ENCODE results near the gene AUTS2. TPM values are rescaled to one million over a fixed set of nuclear protein-coding genes. Genes with fewer than 3 reads are reported as not detected.
A peak's percentile ranks its signal among the peaks of the same experiment; 100 is the strongest.

AUTS2 gene
- total RNA-seq, 6 donors from 2014 or later, result 38.9 to 151 (median 55.8) TPM

GRCh38 chr7:70344726-70345125, 746.5 kb downstream of the AUTS2 start:
- Histone ChIP-seq H3K4me3 (no peak overlapping the region), H3K4me1 (no peaks in the 10 kb centered on the region), H3K27ac (no peak overlapping the region), H3K27me3 (no peaks in the 10 kb centered on the region), H3K9me3 (no peaks in the 10 kb centered on the region), H3K36me3 (no peaks in the 10 kb centered on the region)
- ATAC-seq (ENCODE audit: low FRiP score in 2 of 2), result peak in 1 of 2 donors; percentile 48
- no peak for TF ChIP-seq POLR2A (IDR thresholded peaks at IDR 0.05)
- TF ChIP-seq EP300 (IDR thresholded peaks at IDR 0.05), result no peak
- WGBS, 2 donors, result 86 to 92% methylated on average over 2 of the region's 2 CpGs
- DNase-seq, result no peak

- Histone ChIP-seq H3K4me1 (no peaks in the 10 kb centered on the region), H3K9me3 (no peaks in the 10 kb centered on the region), H3K36me3 (no peaks in the 10 kb centered on the region), H3K27ac (no peak overlapping the region), H3K4me3 (no peak overlapping the region), H3K27me3 (no peaks in the 10 kb centered on the region)
- WGBS, 2 donors, result 86 to 88% methylated on average over 5 of the region's 5 CpGs
- TF ChIP-seq POLR2A (IDR thresholded peaks at IDR 0.05) (no peak), CTCF (IDR thresholded peaks at IDR 0.05) (no peak)
- ATAC-seq (ENCODE audit: low FRiP score in 2 of 2), result no peak
- DNase-seq, result no peak
These were observed 748.7 kb downstream of the AUTS2 start for GRCh38 chr7:70346844-70347462.

GRCh38 chr7:70347463-70348254, 749.4 kb downstream of the AUTS2 start:
- DNase-seq, result no peak
- Histone ChIP-seq H3K27me3 (no peaks in the 10 kb centered on the region), H3K36me3 (no peaks in the 10 kb centered on the region), H3K9me3 (no peaks in the 10 kb centered on the region), H3K27ac (no peak overlapping the region), H3K4me1 (no peaks in the 10 kb centered on the region), H3K4me3 (no peak overlapping the region)
- ATAC-seq (ENCODE audit: low FRiP score in 2 of 2), result no peak
- TF ChIP-seq POLR2AphosphoS5 (IDR thresholded peaks at IDR 0.05), result no peak
- no peak for TF ChIP-seq POLR2A (IDR thresholded peaks at IDR 0.05)
- TF ChIP-seq CTCF (IDR thresholded peaks at IDR 0.05), result no peak
- TF ChIP-seq EP300 (IDR thresholded peaks at IDR 0.05), result no peak
- 91 to 96% methylated on average over 3 of the region's 3 CpGs for WGBS, 2 donors

GRCh38 chr7:70349031-70349430, 750.8 kb downstream of the AUTS2 start:
- Histone ChIP-seq H3K27me3 (no peaks in the 10 kb centered on the region), H3K4me1 (no peaks in the 10 kb centered on the region), H3K27ac (no peak overlapping the region), H3K9me3 (no peaks in the 10 kb centered on the region), H3K36me3 (no peaks in the 10 kb centered on the region), H3K4me3 (no peak overlapping the region)
- WGBS, 2 donors, result 96 to 100% methylated on average over 2 of the region's 2 CpGs
- TF ChIP-seq POLR2AphosphoS5 (IDR thresholded peaks at IDR 0.05) (no peak), CTCF (IDR thresholded peaks at IDR 0.05) (no peak), EP300 (IDR thresholded peaks at IDR 0.05) (no peak), POLR2A (IDR thresholded peaks at IDR 0.05) (no peak)
- no peak for DNase-seq
- ATAC-seq (ENCODE audit: low FRiP score in 2 of 2), result no peak

- H3K27ac ChIP-seq, result no peak overlapping the region
- WGBS, 2 donors, result 86 to 88% methylated on average over 1 of the region's 1 CpG
- no peak overlapping the region for H3K4me3 ChIP-seq
- DNase-seq (no peak), ATAC-seq (ENCODE audit: low FRiP score in 2 of 2) (no peak)
- no peaks in the 10 kb centered on the region for H3K9me3 ChIP-seq
- peaks cover 0 to 2% (median 0%) of the 10 kb centered on the region in 4 donors for H3K4me1 ChIP-seq
- H3K27me3 ChIP-seq, result no peaks in the 10 kb centered on the region
- H3K36me3 ChIP-seq, result no peaks in the 10 kb centered on the region
- TF ChIP-seq CTCF (IDR thresholded peaks at IDR 0.05), result no peak
These were observed 751.5 kb downstream of the AUTS2 start for GRCh38 chr7:70349819-70350218.
